ENCODE measurements around the gene ABCC6.

Gene ABCC6

GRCh38 chr16:16143931-16144330, 79.4 kb downstream of the ABCC6 start:
- H3K4me3 ChIP-seq (replicated peaks in 1 of 2; ENCODE audit: low read depth in 2 of 2, low read length in 2 of 2): no peak overlapping the region
- DNase-seq (ENCODE audit: low read depth in 2 of 2): no peak
- no peak for TF ChIP-seq CTCF (IDR thresholded peaks at IDR 0.05; ENCODE audit: low read depth, low read length)

DNA sequence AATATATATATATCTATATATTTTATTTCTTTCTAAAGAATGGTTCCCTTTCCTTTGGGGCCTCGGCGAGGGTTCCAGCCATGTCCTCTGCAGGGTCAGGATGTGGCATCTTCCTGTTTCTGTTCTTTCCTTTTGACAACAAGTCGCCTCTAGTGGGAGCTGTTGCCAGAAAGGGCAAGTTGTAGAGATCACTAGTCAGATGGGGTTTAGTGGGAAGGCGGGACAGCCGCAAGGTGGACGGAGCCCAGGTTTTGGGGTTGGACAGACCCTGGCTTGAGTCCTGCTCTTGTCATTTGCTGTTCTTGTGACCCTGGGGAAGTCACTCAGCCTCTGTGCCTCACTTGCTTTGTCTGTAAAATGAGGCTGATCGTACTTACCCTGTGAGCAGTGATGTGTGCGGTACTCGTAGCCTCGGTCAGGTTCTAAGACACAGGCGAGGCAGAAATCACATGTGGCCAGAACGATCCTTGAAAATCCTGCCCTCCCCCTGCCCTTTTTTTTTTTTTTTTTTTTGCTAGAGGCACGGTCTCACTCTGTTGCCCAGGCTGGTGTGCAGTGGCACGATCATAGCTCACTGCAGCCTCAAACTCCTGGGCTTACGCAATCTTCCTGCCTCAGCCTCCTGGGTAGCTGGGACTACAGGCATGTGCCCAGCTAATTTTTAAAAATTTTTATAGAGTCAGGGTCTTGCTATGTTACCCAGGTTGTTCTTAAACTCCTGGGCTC, 80.1 kb downstream of the ABCC6 start:
- DNase-seq (ENCODE audit: low read depth in 2 of 2): no peak

DNA sequence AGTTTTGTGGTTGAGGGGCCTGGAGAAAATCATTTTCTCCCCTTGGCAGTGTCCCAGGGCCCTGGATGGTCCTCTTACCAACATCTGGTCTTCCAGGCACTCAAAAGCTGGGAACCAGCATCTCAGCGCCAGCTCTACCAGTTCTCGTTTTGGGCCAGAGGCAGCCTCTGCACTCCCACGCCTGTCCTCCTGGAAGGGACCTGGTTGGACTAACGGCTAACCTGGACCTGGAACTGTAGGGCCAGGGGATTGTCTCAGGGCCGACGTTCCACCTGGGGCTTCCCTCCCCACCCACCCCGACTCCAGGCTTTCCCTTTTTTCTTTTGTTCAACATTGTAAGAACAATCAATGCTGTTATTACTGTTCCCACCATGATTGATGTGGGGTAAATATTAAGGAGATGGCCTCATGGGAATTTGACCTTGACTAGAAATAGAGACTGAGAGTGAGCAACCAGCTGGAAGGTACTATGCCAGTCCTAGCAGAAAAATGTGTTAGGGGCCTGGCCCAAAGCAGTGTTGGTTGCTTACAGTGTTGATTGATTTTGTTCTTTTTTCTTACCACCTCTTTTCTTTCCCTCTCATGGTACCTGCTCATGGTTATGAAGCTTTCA, 81.4 kb downstream of the ABCC6 start:
- no peak overlapping the region for H3K4me3 ChIP-seq (replicated peaks in 1 of 2; ENCODE audit: low read depth in 2 of 2, low read length in 2 of 2)
- DNase-seq (ENCODE audit: low read depth in 2 of 2): no peak
- no peak for TF ChIP-seq CTCF (IDR thresholded peaks at IDR 0.05; ENCODE audit: low read depth, low read length)

More for the DNA sequence above, 80.1 kb downstream of the ABCC6 start:
- H3K4me3 ChIP-seq (replicated peaks in 1 of 2; ENCODE audit: low read depth in 2 of 2, low read length in 2 of 2): no peak overlapping the region
- TF ChIP-seq CTCF (IDR thresholded peaks at IDR 0.05; ENCODE audit: low read depth, low read length): peak; percentile 38

- DNase-seq (ENCODE audit: low read depth in 2 of 2): no peak
- no peak overlapping the region for H3K4me3 ChIP-seq (replicated peaks in 1 of 2; ENCODE audit: low read depth in 2 of 2, low read length in 2 of 2)
- no peak for TF ChIP-seq CTCF (IDR thresholded peaks at IDR 0.05; ENCODE audit: low read depth, low read length)
Observed at GRCh38 chr16:16141141-16141540, 82.2 kb downstream of the ABCC6 start.

DNA sequence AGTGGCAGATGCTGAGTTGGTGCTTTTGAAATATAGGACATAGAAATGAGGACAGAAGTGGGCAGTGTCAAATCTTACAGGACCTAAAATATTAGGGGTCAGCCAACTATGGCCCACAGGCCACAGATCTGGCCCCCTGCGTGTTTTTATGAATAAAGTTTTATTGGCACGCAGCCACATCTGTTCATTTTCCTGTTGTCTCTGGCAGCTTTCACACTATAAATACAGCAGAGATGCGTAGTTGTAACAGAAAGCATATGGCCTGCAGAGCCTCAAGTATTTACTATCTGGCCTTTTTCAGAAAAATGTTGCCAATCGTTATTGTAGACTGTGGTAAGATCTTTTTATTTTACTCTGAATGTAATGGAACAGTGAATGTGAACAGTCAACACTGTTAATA, 82.8 kb downstream of the ABCC6 start:
- DNase-seq (ENCODE audit: low read depth in 2 of 2): no peak
- H3K4me3 ChIP-seq (replicated peaks in 1 of 2; ENCODE audit: low read depth in 2 of 2, low read length in 2 of 2): no peak overlapping the region
- no peak for TF ChIP-seq CTCF (IDR thresholded peaks at IDR 0.05; ENCODE audit: low read depth, low read length)

DNA sequence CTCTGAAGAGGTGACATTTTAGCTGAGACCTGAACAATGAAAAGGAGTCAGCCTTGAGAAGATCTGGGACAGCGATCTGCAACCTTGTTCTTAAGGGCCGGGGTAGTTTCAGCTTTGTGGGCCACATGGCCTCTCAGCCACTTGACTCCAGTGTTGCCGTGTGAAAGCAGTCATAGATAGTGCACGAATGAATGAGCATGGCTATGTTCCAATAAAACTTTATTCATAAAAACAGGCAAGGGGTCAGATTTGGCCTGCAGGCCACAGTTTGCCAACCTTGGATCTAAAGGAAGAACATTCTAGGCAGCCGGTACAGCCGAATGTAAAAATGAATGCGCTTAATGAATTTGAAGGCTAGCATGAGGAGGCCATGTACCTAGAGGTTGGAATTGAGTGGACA, 83.5 kb downstream of the ABCC6 start:
- no peak for TF ChIP-seq CTCF (IDR thresholded peaks at IDR 0.05; ENCODE audit: low read depth, low read length)
- H3K4me3 ChIP-seq (replicated peaks in 1 of 2; ENCODE audit: low read depth in 2 of 2, low read length in 2 of 2): no peak overlapping the region
- no peak for DNase-seq (ENCODE audit: low read depth in 2 of 2)

Measured in cardiac fibroblast (primary cell).